OCI-LY7 (cell line): ENCODE data around the gene DENND2D. TPM values are rescaled to one million over a fixed set of nuclear protein-coding genes. Genes with fewer than 3 reads are reported as not detected.
A peak's percentile ranks its signal among the peaks of the same experiment; 100 is the strongest.

Source experiments
- BruUV-seq: library from RNA; stranded (reverse); fragments of 400-500 nt; replicated peaks from 2 replicates; lab custom pipeline; 2021; lab: Mats Ljungman, UMichigan
- CTCF ChIA-PET: fragments of 300-600 bp; sonication (Branson Sonifier 250); formaldehyde crosslinking; loops from one replicate; lab custom pipeline; 2022; ENCODE audit warnings: antibody characterized with exemption; ENCODE audit not compliant: unreplicated experiment; lab: Charles Lee
- POLR2A ChIA-PET: fragments of 300-600 bp; sonication (Branson Sonifier 250); formaldehyde crosslinking; loops from one replicate; lab custom pipeline; 2022; ENCODE audit warnings: antibody characterized with exemption; lab: Charles Lee
- DNase-seq: peaks from one replicate; pipeline ENCODE4 v3.0.0-alpha.2; 2015; ENCODE audit warnings: low spot score
- H2AFZ ChIP-seq: fragments of 200-600 bp; sonication (generic), shearing (Covaris generic); 2 replicates; pipeline ENCODE4 v1.6.1; 2014; ENCODE audit warnings: mild to moderate bottlenecking, antibody characterized with exemption, low read length, moderate library complexity
- H3K27ac ChIP-seq: fragments of 200-600 bp; sonication (generic); 2 replicates; pipeline ENCODE4 v1.5.1; 2014; ENCODE audit warnings: mixed run types, low read depth, mild to moderate bottlenecking, moderate library complexity, low read length, inconsistent platforms; ENCODE audit not compliant: poor library complexity, severe bottlenecking
- H3K36me3 ChIP-seq: fragments of 200-600 bp; sonication (generic); 2 replicates; pipeline ENCODE4 v1.6.1; 2014; ENCODE audit warnings: mild to moderate bottlenecking, antibody characterized with exemption, low read length, moderate library complexity, mixed read lengths; ENCODE audit not compliant: insufficient read depth
- H3K4me1 ChIP-seq: fragments of 200-600 bp; sonication (generic); 2 replicates; pipeline ENCODE4 v1.5.1; 2014; ENCODE audit warnings: mild to moderate bottlenecking, low read length; ENCODE audit not compliant: insufficient read depth, poor library complexity, severe bottlenecking
- H3K4me2 ChIP-seq: fragments of 200-600 bp; sonication (generic); 2 replicates; pipeline ENCODE4 v1.6.1; 2014; ENCODE audit warnings: mild to moderate bottlenecking, low read length
- H3K4me3 ChIP-seq: fragments of 200-600 bp; sonication (generic); 2 replicates; pipeline ENCODE4 v1.5.1; 2014; ENCODE audit warnings: mild to moderate bottlenecking, low read depth, low read length; ENCODE audit not compliant: poor library complexity, severe bottlenecking
- H3K79me2 ChIP-seq: fragments of 200-600 bp; sonication (generic); 2 replicates; pipeline ENCODE4 v1.6.1; 2016; ENCODE audit warnings: low read depth, mild to moderate bottlenecking, low read length, moderate library complexity, mixed read lengths; ENCODE audit not compliant: insufficient read depth
- H3K9me2 ChIP-seq: fragments of 200-600 bp; sonication (generic); 2 replicates; pipeline ENCODE4 v1.6.1; 2016; ENCODE audit warnings: mild to moderate bottlenecking, low read length, mixed read lengths; ENCODE audit not compliant: insufficient read depth
- H3K9me3 ChIP-seq: fragments of 200-600 bp; sonication (generic); 2 replicates; pipeline ENCODE4 v1.6.1; 2014; ENCODE audit warnings: mild to moderate bottlenecking, mixed run types, low read length, mixed read lengths
- H4K20me1 ChIP-seq: fragments of 200-600 bp; sonication (generic); 2 replicates; pipeline ENCODE4 v1.6.1; 2014; ENCODE audit warnings: mild to moderate bottlenecking, antibody characterized with exemption, low read length, moderate library complexity, mixed read lengths; ENCODE audit not compliant: insufficient read depth
- CTCF ChIP-seq: fragments of 200-600 bp; sonication (generic); conservative IDR thresholded peaks from 2 replicates; pipeline ENCODE4 v1.5.1; 2014; ENCODE audit warnings: mild to moderate bottlenecking, antibody characterized with exemption, low read length, moderate library complexity, mixed read lengths
- EZH2phosphoT487 ChIP-seq: fragments of 200-600 bp; sonication (generic); IDR thresholded peaks from 2 replicates; pipeline ENCODE4 v1.6.1; 2018; ENCODE audit warnings: low read depth, borderline replicate concordance, mild to moderate bottlenecking, mixed run types, antibody characterized with exemption, low read length, moderate library complexity, mixed read lengths
- intact Hi-C: fragments of 100-400 bp; cut with micrococcal nuclease; formaldehyde crosslinking; loops from one replicate; pipeline ENCODE4 v1.10.0; 2022; ENCODE audit not compliant: unreplicated experiment
- total RNA-seq, 2 experiments: library from RNA; depleted of rRNA in 1 of 2; stranded (reverse); fragments of >200 nt in 1 of 2; shearing (Covaris generic) in 1 of 2; gene quantifications; 2 replicates each; pipeline ENCODE4 v1.2.3, GENCODE V29; 2014 to 2022

Gene DENND2D
- total RNA-seq, 2 experiments from 2014 or later, result 9.8 to 39.9 TPM

- no peak for TF ChIP-seq CTCF
- TF ChIP-seq EZH2phosphoT487, result no peak
- POLR2A ChIA-PET, result interaction anchor here (0.6 to 3.5 kb wide), 8 partner anchors 7 to 1188 kb away, joined by 3 to 30 read pairs (median 3); no protein-coding TSS in a partner anchor
- intact Hi-C loops, result no loop called here
- Histone ChIP-seq H3K9me2 (no peaks in the 10 kb centered on the region), H3K4me2 (peak overlapping the region; percentile 46), H3K27ac (peak overlapping the region; percentile 52), H3K79me2 (no peaks in the 10 kb centered on the region; the same call in 1 of the 2 replicates), H4K20me1 (no peaks in the 10 kb centered on the region), H3K36me3 (no peaks in the 10 kb centered on the region), H2AFZ (peak overlapping the region; percentile 78), H3K4me3 (no peak overlapping the region), H3K4me1 (peaks cover 77% of the 10 kb centered on the region), H3K9me3 (no peaks in the 10 kb centered on the region)
- CTCF ChIA-PET, result interaction anchor here (0.5 kb wide), 1 partner anchor 29 kb away, joined by 3 read pairs; no protein-coding TSS in a partner anchor
- DNase-seq, result no peak
- no TSS peak for BruUV-seq
Measured at GRCh38 chr1:111225717-111226400, 25.4 kb upstream of the DENND2D start.

- Histone ChIP-seq H3K4me3 (no peak overlapping the region), H3K79me2 (no peaks in the 10 kb centered on the region; the same call in 1 of the 2 replicates), H3K27ac (peak overlapping the region; percentile 52), H3K36me3 (no peaks in the 10 kb centered on the region), H3K9me3 (no peaks in the 10 kb centered on the region), H3K9me2 (no peaks in the 10 kb centered on the region), H2AFZ (peak overlapping the region; percentile 78), H3K4me1 (peaks cover 83% of the 10 kb centered on the region), H3K4me2 (peak overlapping the region; percentile 46), H4K20me1 (no peaks in the 10 kb centered on the region)
- intact Hi-C loops, result no loop called here
- ChIA-PET CTCF (no interaction called here), POLR2A (interaction anchor here (0.6 to 1.0 kb wide), 5 partner anchors 9 to 417 kb away, joined by 3 read pairs; no protein-coding TSS in a partner anchor)
- no TSS peak for BruUV-seq
- TF ChIP-seq CTCF (no peak), EZH2phosphoT487 (no peak)
- DNase-seq, result no peak
Measured at GRCh38 chr1:111225091-111225490, 24.6 kb upstream of the DENND2D start.
